ENCODE data around the gene TP53I11.

The TP53I11 gene

GRCh38 chr11:44955015-44955738 lies 4.5 kb upstream of the TP53I11 start:
- DNase-seq, result peak; percentile 69

DNA sequence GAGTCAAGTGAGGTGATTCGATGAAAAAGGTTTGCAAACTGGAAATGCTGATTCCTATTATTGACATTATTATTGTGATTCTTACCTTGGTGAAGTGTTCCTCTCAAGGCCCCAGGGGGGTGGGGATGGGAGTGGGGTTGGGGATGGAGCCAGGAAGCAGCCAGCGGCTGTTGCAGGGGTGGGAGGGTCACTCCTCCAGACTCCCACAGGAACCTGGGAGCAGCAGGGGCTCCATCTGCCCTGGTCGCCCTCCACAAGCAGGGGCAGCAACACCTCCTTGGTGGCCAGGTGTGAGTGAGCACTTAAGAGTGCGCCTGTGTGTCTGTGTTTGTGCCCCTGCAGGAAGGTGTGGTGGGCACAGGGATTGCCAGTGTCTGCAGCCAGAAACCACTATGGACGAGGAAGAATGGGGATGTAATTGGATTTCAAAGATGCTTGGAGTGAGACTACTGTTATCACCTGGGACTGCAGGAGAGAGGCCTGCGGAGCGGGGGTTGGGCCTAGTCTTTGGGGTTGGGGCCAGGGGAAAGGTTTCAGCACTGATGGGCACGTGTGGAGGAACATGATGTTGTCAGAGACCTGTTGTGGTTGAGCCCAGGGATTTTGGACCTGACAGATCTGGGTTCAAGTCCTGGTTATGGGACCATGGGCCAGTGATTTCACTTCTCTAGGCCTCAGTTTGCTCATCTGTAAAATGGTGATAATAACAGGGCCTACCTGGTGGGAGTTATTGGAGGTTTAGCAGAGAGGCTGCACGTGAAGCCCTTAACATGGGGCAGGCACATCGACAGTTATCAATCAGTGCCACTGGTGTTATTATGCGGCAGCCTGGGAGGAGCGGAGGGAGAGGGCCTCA lies 3.6 kb upstream of the TP53I11 start:
- no peak for DNase-seq

DNA sequence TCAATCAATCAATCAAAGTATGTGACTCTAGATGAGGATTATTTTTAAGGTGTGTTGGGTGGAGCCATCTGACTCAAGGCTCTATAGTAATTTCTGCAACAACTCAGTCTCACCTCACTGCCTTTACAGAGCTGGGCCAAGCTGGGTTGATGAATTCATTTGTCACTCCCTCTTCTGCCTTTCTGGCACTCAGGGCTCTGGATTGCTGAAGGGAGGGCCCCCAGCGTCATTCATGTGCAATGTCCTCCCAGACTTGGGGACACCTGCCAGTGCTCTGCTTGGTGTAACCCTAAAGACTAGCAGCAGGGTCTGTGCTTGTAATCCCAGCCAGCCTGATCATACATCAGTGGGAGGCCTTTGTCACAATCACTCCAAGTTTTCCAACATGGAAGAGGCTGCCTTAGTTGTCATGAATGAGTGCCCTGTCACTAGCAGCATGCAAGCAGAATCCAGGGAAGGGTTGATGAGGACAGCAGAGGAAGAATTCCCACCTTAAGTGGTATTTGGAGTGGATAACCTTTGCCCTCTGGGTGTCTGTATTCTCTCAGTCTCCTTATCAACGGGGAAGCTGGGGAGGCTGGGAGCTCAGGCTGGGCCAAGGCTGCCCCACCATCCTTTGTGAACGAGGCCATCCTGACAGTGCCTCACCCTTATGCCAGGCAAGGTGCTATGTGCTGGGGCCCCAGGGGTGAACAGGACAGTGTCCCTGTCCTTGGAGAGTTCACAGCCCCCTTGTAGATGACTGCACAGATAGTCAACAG lies 2.0 kb upstream of the TP53I11 start:
- no peak for DNase-seq

DNA sequence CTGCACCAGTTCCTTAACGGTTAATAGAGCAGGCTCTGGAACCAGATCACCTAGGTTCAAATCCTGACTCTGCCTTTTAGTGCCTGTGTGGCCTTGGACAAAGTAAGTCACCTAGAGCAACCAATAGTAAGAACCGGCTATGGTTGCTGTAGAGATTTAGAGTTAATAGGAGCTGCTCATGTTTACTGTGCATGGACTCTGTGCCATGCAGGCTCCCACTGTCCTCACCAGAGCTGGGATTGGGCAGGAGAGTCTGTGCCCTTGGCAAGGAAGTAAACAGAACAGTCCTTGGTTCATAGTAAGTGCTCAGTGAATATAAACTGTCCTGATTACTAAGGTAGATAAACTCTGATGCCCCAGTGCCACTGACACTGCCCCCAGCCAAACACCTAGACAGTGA lies 1.4 kb upstream of the TP53I11 start:
- no peak for DNase-seq

- DNase-seq, result no peak
Measured at GRCh38 chr11:44950031-44950624, 555 bp downstream of the TP53I11 start.

GRCh38 chr11:44949160-44950030 lies 1.3 kb downstream of the TP53I11 start:
- DNase-seq, result peak; percentile 38

- no peak for DNase-seq
Measured at GRCh38 chr11:44948155-44948554, 2.5 kb downstream of the TP53I11 start.

DNA sequence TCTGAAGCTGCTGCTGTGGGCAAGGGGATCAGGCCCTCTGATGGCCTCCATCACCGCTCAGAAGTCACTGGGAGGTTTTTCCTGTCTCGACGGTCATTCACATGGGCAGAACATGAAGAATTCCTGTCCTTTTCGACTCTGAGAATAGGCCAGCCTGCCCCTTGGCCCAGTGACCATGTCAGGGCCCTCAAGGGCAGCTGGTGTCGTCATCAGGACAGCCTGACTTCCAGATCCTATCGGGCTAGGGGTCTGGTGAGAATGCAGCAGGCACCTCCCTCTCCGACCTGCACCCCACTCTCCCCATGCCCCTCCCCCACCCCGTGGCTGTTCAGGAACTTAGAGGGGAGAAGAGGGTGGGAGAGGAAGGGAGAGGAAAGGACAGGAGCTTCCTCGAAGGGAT lies 3.6 kb downstream of the TP53I11 start:
- DNase-seq, result no peak

DNA sequence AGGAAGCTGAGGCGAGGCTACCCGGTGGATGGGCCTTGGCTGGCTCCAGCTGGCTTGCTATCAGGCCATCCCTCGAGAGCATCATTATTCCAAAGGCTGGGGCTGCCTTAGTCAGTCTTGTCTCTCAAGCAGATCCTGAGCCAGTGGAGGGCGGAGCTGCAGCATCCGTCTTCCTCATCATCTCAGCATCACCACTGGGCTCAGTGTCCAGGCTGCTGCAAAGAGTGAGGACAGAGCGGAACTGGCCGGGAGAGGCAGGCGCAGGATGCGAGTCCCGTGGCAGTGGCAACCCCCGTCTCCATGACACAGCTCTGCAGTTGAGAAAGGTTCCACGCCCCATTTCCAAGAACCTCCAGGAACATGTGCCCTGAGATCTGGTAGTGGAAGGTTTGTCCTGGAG lies 4.4 kb downstream of the TP53I11 start:
- DNase-seq, result no peak

GRCh38 chr11:44945666-44946065 lies 5.0 kb downstream of the TP53I11 start:
- no peak for DNase-seq

- no peak for DNase-seq
Measured at GRCh38 chr11:44944853-44945235, 5.8 kb downstream of the TP53I11 start.

DNA sequence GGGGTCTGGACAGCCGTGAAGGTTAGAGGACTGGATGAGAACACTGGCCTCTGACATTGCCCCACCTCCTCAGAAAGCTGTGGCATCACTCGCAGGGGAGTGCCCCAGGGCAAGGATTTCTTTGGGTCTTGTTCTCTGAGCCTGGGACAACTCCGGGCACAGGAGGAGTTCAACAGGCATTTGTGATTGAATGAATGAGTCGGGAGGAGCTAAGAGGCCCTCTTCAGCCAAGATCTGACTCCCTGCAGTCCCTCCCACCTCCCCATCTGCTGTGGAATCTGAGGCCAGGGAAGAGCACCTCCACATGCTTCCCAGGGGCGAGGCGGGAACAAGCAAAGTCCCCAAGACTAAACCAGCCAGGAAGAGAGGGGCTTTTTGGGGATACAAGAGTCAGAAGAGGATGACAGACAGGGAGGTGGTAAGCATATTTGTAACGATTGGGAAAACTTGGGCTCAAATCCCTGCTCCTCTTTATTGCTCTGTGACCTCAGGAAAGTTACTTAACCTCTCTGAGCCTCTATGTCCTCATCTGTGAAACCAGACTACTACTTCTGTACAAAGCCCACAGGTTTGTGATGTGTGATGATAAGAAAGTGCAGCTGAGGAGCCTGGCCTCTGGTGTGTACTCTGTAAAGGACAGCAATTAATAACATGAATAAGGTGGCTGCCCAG lies 6.4 kb downstream of the TP53I11 start:
- no peak for DNase-seq

GRCh38 chr11:44943696-44944095 lies 7.0 kb downstream of the TP53I11 start:
- DNase-seq, result no peak

- DNase-seq, result no peak
Measured at GRCh38 chr11:44943118-44943517, 7.6 kb downstream of the TP53I11 start.

DNA sequence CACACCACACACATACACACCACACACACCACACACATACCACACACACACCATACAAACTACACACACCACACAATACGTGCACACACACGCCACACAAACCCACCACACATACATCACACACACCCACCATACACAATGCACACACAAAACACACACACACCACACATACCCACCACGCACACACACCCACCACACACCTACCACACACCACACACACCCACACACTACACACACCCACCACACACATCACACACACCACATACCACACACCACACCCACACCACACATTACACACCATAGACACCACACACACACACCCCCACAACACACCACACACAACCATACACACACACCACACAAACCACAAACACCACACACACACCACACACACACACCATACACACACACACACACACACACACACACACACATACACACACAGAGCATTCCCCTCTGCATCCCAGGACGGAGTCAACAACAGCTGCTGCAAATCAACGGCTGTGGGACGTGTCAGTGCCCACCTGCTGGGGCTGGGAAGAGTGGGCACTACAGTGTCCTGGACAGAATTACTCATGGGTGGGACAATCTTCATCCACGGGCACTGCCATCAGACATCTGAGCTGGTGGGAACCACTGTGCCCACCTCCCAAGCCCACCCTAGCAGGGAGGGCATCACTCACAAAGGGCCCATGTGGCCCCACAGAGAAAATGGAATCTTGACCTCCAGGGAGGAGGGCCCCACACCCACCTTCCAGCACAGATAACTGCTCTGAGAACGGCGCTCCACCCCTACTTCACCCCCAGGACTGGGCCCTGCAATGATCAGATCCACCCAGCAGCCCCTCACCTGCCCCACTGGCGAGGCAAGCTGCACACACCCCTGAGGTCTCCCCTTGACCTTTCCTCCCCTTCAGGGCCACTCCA lies 8.4 kb downstream of the TP53I11 start:
- no peak for DNase-seq

DNA sequence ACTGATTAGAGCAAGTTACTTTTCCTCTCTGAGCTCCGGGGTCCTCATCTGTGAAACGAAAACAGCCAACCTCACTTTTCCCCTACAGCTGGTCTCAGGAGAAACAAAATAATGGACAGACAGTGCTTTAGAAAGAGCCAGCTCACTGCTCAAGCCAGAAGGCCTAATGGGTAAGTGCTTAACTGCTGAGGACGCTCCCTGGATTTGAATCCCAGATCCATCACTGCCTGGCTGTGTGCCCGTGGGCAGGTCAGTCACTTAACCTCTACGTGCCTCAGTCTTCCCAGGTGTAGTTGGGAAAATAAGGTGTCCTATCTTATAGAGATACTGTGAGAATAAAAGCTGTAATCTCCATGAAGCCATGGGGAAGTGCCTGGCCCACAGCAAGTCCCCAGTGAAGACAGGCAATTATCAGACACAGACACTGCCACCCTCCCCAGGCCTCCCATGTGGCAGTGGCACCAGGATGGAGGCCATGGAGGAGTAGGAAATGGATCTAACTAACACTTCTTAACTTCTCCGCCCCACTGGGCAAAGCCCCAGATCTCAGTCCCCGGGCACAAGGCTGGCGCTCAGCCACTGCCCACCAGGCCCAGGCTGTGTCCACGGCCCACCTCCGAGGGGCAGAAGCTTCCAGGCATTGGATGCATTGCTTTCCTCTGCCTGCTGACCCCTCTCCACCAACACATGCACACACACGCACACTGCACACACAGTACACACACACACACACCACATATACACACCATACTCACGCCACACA lies 9.2 kb downstream of the TP53I11 start:
- no peak for DNase-seq

- DNase-seq, result no peak
Measured at GRCh38 chr11:44940835-44941234, 9.8 kb downstream of the TP53I11 start.

GRCh38 chr11:44940404-44940803 lies 10.3 kb downstream of the TP53I11 start:
- DNase-seq, result no peak

- DNase-seq, result peak; percentile 24
Measured at GRCh38 chr11:44939673-44940395, 10.8 kb downstream of the TP53I11 start.

All from fibroblast of skin of scalp (primary cell).